22Rv1 (cell line): ENCODE data around the gene HSBP1L1.

ENCODE experiments used
- H3K27ac ChIP-seq: fragments of 450-650 bp; 2 replicates; pipeline ENCODE4 v1.5.1; 2017
- ZFX ChIP-seq: fragments of 450-650 bp; IDR thresholded peaks from 2 replicates; pipeline ENCODE4 v1.6.1; 2017; ENCODE audit warnings: antibody characterized with exemption, borderline replicate concordance
- TF ChIP-seq, protein P1 (sequence below): fragments of 450-650 bp; IDR thresholded peaks from 2 replicates; pipeline ENCODE4 v1.5.1; 2017; ENCODE audit warnings: mild to moderate bottlenecking

The HSBP1L1 gene

DNA sequence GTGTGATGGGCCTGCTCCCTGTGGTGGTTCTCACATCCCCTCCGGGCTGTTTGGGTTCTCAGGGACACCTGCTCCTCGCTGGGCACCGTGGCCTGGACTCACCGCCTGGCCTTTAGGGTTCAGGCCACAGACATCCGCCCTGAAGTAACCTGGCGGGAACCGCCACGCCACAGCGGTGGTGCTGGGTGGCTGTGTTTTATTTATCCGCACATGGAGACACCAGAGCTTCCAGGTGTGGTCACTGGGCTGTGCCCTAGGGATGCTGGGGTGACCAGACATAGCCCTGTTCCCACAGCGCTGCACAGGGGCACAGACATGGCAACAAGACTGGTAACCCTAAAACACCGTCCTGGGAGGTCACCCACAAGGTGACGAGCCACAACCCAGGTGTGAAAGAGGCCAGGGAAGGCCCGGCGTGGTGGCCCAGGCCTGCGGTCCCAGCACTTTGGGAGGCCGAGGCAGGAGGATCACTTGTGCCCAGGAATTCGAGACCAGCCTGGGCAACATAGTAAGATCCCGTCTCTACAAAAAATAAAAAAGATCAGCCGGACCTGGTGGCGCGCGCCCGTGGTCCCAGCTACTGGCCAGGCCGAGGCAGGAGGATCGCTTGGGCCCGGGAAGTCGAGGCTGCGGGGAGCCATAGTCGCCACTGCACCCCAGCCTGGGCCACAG, 649 bp upstream of the HSBP1L1 start:
- peak overlapping the region; percentile 84 for H3K27ac ChIP-seq
- no peak for TF ChIP-seq ZFX
- TF ChIP-seq, protein P1, sequence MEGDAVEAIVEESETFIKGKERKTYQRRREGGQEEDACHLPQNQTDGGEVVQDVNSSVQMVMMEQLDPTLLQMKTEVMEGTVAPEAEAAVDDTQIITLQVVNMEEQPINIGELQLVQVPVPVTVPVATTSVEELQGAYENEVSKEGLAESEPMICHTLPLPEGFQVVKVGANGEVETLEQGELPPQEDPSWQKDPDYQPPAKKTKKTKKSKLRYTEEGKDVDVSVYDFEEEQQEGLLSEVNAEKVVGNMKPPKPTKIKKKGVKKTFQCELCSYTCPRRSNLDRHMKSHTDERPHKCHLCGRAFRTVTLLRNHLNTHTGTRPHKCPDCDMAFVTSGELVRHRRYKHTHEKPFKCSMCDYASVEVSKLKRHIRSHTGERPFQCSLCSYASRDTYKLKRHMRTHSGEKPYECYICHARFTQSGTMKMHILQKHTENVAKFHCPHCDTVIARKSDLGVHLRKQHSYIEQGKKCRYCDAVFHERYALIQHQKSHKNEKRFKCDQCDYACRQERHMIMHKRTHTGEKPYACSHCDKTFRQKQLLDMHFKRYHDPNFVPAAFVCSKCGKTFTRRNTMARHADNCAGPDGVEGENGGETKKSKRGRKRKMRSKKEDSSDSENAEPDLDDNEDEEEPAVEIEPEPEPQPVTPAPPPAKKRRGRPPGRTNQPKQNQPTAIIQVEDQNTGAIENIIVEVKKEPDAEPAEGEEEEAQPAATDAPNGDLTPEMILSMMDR, result no peak

DNA sequence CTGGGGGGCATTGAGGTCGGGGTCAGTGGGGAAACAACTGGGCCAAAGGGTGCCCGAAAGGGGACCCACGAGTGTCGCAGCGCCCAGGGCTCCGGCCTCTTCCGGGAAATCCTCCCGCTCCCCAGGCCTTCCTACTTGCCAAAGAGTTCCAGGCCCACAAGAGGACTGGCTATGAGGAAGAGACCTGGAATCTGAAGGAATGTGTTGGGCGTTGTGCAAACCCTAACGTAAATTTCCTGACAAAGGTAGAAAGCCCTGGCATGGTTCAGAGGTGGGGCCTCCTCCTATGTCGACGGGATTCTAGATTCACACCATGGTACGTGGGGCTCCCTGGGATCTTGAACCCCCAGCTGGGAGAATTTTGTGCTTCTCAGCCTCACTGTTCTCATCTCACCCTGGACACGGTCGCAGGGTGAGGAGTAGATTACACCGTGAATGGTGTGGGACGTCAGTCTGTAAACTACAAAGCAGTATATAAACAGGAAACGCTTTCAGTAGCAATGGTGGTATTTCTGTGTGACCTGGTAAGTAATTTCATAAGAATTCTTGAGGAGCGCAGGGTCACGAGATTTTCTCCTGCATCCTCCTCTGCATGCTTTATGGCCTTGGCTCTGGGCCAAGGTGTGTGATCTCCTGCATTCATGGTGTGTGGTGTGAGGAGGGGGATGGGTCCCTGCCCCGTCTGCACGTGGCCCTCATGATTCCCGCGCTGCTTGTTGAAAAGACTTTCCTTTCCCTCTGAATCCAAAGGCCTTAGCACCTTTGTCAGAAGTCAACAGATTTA, 868 bp downstream of the HSBP1L1 start:
- TF ChIP-seq ZFX, result no peak
- TF ChIP-seq, protein P1, result no peak
- peak overlapping the region; percentile 84 for H3K27ac ChIP-seq

DNA sequence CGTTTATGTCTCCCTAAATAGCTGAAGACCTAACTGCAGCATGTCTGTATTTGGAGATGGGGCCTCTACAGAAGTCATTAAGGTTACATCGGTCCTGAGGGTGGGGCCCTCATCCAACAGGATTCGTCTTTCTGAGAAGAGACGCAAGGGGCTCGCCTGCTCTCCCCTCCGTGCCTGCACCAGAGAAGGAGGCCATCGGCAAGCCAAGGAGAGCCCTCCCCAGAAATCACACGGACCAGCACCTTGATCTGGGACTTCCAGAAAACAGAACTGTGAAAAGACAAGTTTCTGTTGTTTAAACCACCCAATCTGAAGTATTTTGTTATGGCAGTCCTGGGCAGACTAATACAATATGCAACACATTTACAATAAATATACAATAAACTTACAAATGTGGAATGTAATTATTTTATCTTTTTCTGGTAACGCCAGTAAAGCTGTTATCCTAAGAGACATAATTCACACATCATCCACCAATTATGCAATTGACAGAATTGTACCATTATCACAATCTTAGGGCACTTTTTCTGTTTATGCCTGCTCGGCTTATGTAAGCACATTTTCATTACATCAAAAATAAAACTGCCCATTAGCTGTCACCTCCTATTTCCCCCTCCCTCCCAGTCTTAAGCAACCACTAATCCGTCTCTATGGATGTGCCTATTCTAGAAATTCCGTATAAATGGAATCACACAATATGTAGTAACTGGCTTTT, 6.1 kb downstream of the HSBP1L1 start:
- no peak overlapping the region for H3K27ac ChIP-seq
- TF ChIP-seq, protein P1, result no peak
- no peak for TF ChIP-seq ZFX

DNA sequence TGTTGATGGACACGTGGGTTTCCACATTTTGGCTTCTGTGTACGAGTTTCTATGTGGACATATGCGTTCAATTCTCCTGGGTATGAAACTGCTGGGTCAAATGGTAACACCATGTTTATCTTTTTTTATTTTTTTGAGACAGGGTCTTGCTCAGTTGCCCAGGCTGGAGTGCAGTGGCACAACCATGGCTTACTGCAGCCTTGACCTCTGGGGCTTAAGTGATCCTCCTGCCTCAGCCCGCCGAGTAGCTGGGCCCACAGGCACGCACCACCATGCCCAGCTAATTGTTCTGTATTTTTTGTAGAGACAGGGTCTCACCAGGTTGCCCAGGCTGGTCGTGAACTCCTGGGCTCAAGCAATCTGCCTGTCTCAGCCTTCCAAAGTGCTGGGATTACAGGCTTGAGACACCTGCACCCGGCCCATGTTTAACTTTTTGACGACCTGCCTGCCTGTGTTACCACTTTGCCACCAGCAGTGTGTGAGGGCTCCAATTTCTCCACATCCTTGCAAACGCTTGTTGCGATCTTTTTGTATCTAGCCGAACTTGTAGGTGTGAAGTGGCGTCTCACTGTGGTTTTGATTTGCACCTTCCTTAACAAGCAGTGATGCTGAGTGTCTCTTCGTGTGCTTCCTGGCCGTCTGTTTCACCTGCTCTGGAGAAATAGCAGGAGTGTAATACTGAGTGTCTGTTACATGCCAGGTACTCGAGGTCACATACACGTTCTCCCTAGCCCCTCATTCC, 6.9 kb downstream of the HSBP1L1 start:
- H3K27ac ChIP-seq, result no peak overlapping the region
- no peak for TF ChIP-seq ZFX
- TF ChIP-seq, protein P1, result no peak

DNA sequence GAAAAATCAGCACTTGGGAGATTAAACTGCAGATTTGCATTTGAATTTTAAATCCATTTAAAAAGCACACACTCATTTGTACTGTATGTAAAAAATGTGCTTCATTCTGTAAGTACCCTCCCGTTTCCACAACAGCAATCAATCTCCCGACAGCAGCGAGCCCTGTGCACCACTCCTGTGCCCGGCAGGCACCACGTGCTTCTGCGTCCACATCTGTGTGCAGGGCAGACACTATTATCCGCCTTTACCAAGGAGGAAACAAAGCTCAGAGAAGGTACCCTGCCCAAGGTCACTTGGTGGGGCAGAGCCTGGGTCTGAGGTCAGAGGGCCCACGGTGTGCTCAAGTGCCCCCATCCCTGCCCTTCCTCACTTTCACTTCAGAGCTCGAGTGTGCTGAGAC, 7.5 kb downstream of the HSBP1L1 start:
- TF ChIP-seq ZFX, result no peak
- TF ChIP-seq, protein P1, result no peak
- no peak overlapping the region for H3K27ac ChIP-seq

DNA sequence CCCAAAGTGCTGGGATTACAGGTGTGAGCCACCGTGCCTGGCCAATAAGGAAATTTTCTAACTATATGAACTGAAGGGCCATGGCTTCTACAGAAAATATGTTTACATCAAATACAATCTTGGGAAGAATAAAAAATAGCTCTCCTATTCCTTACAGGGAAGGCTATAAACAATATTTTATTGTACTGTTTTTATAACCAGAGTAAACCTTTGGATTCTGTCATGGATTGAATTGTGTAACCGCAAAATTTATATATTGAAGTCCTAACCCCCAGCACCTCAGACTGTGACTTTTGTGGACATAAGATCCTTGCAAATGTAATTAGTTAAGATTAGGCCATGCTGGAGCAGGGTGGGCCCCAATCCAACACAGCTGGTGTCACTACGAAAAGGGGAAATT, 8.3 kb downstream of the HSBP1L1 start:
- H3K27ac ChIP-seq, result no peak overlapping the region
- no peak for TF ChIP-seq ZFX
- TF ChIP-seq, protein P1, result no peak
